Activated B cell treated with CpG ODN at 0.5 μM for 24 hours (primary cell): ENCODE results near the gene PLPP7. TPM values are rescaled to one million over a fixed set of nuclear protein-coding genes. Genes with fewer than 3 reads are reported as not detected.

Experiments used
- ATAC-seq: fragments of 200-7000 bp; cut with Tn5 transposase; one replicate; pipeline ENCODE4 v1.10.0; 2021; ENCODE audit warnings: low read depth, mild to moderate bottlenecking, moderate library complexity
- CTCF ChIA-PET: fragments of 350-600 bp; sonication (Branson Sonifier 250); formaldehyde crosslinking; loops from one replicate; lab custom pipeline; 2021; ENCODE audit warnings: antibody characterized with exemption; lab: Charles Lee
- POLR2A ChIA-PET: fragments of 350-600 bp; sonication (Branson Sonifier 250); formaldehyde crosslinking; loops from one replicate; lab custom pipeline; 2021; ENCODE audit warnings: antibody characterized with exemption; lab: Charles Lee
- DNase-seq: peaks from one replicate; pipeline ENCODE4 v3.0.0; 2022
- H3K27ac Mint-ChIP-seq: one replicate; pipeline ENCODE4 v1.8.0; 2020; ENCODE audit warnings: mixed read lengths
- H3K27me3 Mint-ChIP-seq: one replicate; pipeline ENCODE4 v1.8.0; 2021; ENCODE audit warnings: mixed read lengths
- H3K36me3 Mint-ChIP-seq: one replicate; pipeline ENCODE4 v1.8.0; 2021; ENCODE audit warnings: low read depth, mixed read lengths
- H3K4me1 Mint-ChIP-seq: one replicate; pipeline ENCODE4 v1.8.0; 2021; ENCODE audit warnings: mixed read lengths
- H3K4me3 Mint-ChIP-seq: one replicate; pipeline ENCODE4 v1.8.0; 2020; ENCODE audit warnings: mild to moderate bottlenecking, mixed read lengths
- H3K9me3 Mint-ChIP-seq: one replicate; pipeline ENCODE4 v1.8.0; 2020; ENCODE audit warnings: mixed read lengths
- intact Hi-C: fragments of 100-400 bp; cut with micrococcal nuclease; formaldehyde crosslinking; loops from one replicate; pipeline ENCODE4 v1.15.1; 2024
- total RNA-seq: library from RNA; stranded (reverse); gene quantifications from 2 replicates; pipeline ENCODE4 v1.2.3, GENCODE V29; 2022
- TF ChIP-seq, protein P1 (sequence below): fragments of 200-600 bp; IDR thresholded peaks from one replicate; pipeline ENCODE4 v1.8.0; 2022; ENCODE audit warnings: antibody characterized with exemption, mild to moderate bottlenecking

PLPP7 gene
- total RNA-seq, 1 donor from 2014 or later: 0.53 TPM

DNA sequence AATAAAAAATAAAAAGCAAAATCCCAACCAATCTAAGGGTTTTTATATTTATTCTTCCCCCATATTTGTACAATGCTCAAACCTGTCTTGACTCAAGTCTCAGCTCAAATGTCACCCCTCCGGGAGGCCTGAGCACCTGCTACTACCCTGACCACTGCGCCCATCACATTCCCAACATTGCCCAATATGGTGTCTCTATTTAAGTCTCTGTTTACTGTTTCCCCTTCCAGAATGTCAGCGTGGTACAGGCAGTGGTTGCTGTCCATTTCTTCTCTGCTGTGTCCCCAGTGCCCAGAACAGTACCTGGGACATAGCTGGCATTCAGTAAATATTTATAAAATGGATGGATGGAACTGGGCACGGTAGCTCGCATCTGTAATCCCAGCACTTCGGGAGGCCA lies 57.0 kb downstream of the PLPP7 start:
- H3K4me1 Mint-ChIP-seq: peaks cover 6% of the 10 kb centered on the region
- no peak overlapping the region for H3K27ac Mint-ChIP-seq
- no peak for DNase-seq
- CTCF ChIA-PET: interaction anchor here (1.5 kb wide), 1 partner anchor 10 kb away, joined by 7 read pairs; no protein-coding TSS in a partner anchor
- no peaks in the 10 kb centered on the region for H3K9me3 Mint-ChIP-seq
- intact Hi-C loops: no loop called here
- peaks cover 8% of the 10 kb centered on the region for H3K27me3 Mint-ChIP-seq
- H3K4me3 Mint-ChIP-seq: no peak overlapping the region
- POLR2A ChIA-PET: no interaction called here
- ATAC-seq: no peak
- H3K36me3 Mint-ChIP-seq: no peaks in the 10 kb centered on the region
- TF ChIP-seq, protein P1, sequence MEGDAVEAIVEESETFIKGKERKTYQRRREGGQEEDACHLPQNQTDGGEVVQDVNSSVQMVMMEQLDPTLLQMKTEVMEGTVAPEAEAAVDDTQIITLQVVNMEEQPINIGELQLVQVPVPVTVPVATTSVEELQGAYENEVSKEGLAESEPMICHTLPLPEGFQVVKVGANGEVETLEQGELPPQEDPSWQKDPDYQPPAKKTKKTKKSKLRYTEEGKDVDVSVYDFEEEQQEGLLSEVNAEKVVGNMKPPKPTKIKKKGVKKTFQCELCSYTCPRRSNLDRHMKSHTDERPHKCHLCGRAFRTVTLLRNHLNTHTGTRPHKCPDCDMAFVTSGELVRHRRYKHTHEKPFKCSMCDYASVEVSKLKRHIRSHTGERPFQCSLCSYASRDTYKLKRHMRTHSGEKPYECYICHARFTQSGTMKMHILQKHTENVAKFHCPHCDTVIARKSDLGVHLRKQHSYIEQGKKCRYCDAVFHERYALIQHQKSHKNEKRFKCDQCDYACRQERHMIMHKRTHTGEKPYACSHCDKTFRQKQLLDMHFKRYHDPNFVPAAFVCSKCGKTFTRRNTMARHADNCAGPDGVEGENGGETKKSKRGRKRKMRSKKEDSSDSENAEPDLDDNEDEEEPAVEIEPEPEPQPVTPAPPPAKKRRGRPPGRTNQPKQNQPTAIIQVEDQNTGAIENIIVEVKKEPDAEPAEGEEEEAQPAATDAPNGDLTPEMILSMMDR: no peak

DNA sequence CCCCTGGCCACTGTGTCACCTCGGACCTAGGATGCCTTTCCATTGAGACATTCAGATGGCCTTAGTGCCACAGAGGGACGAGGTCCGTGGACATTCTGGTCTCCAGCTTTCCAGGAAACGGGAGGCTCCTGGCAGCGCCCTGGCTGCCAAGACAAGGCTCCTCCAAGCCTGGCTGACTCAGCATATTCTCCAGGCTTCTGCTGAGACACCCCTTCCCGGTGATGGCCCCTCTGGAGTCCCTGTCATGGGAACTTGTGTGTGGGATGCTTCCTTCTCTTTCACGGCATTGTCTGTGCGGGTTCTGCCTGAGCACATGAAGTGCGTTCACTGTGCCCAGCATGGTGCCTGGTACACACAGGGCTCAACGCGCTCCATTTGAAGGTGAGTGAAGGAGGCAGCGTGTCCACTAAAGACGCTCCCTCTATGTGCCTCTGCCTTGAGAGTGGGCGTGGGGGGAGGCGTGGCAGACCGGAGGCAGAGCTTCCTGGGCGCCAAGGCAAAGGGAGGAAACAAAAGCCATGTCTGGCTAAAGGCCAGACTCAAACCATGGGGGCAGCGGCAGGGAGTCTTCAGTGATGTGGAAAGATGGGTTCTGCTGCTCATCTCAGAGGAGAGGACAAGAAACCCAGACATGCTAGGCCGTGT lies 58.0 kb downstream of the PLPP7 start:
- Mint-ChIP-seq H3K9me3 (no peaks in the 10 kb centered on the region), H3K27me3 (peaks cover 5% of the 10 kb centered on the region), H3K27ac (no peak overlapping the region), H3K4me1 (peaks cover 6% of the 10 kb centered on the region), H3K4me3 (no peak overlapping the region), H3K36me3 (no peaks in the 10 kb centered on the region)
- DNase-seq (no peak), ATAC-seq (no peak)
- intact Hi-C loops: no loop called here
- ChIA-PET CTCF (interaction anchor here (1.5 kb wide), 2 partner anchors 9 to 11 kb away, joined by 5 to 7 read pairs; no protein-coding TSS in a partner anchor), POLR2A (interaction anchor here (0.6 kb wide), 1 partner anchor 894 kb away, joined by 4 read pairs; no protein-coding TSS in a partner anchor)
- TF ChIP-seq, protein P1: no peak

DNA sequence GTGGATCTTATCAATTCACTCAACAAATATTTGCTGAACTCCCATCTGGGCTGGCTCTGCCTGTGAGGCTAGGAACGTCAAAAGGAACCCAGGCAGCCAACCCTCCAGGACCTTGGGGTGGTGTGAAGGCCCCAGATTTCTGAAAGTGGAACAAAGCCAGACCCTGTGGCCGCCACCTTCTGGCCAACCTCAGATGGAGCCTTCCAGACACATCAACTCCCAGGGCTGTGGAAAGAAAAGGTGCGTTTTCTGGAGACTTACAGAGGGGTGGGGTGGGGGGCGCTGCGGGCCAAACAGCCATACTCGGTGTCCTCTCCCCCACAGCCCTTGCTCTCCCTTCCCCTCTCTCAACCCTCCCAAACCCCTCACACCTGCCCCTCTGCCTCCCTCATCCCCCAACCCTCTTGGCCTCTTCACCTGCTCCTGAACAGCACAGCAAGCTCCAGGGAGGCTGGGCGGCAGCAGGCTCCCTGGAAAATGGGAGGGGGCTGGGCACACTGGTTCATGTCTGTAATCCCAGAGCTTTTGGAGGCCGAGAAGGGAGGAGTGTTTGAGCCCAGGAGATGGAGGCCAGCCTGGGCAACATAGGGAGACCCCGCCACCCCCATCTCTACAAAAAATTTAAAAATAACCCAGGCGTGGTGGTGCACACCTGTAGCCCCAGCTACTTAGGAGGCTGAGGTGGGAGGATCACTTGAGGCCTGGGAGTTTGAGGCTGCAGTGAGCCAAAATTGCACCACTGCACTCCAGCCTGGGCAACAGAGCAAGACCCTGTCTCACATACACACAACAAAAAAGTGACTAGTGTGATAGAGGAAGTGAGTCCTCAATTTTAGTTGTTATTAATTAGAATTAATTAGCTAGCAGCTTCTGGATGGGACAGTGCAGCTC lies 59.4 kb downstream of the PLPP7 start:
- TF ChIP-seq, protein P1: no peak
- CTCF ChIA-PET: interaction anchor here (0.6 to 2.3 kb wide), 19 partner anchors 9 to 401 kb away, joined by 3 to 25 read pairs (median 4); no protein-coding TSS in a partner anchor
- H3K4me3 Mint-ChIP-seq: no peak overlapping the region
- intact Hi-C loops: no loop called here
- POLR2A ChIA-PET: interaction anchor here (0.6 to 1.2 kb wide), 3 partner anchors 24 to 273 kb away, joined by 3 to 5 read pairs (median 3); no protein-coding TSS in a partner anchor
- ATAC-seq (no peak), DNase-seq (no peak)
- no peaks in the 10 kb centered on the region for H3K9me3 Mint-ChIP-seq
- no peak overlapping the region for H3K27ac Mint-ChIP-seq
- peaks cover 2% of the 10 kb centered on the region for H3K27me3 Mint-ChIP-seq
- no peaks in the 10 kb centered on the region for H3K36me3 Mint-ChIP-seq
- H3K4me1 Mint-ChIP-seq: peaks cover 6% of the 10 kb centered on the region

DNA sequence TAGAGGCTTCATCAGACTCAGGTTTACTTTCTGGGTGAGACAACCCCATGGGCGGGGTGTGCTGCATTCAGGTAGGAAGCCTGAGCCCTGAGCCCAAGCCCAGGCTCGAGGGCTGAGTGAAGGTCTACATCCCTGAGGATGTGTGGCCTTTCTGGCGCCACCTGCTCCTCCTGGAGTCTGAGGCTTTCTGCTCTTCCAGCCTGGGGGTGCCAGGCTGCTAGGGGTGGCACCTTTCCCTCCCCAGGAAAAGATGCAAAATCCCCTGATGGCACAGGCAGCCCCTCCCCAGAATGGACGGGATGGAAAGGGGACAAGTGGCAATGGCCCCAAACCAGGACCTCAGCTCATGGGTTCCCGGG lies 60.0 kb downstream of the PLPP7 start:
- intact Hi-C loops: no loop called here
- ATAC-seq: no peak
- Mint-ChIP-seq H3K36me3 (no peaks in the 10 kb centered on the region), H3K9me3 (no peaks in the 10 kb centered on the region), H3K4me1 (peaks cover 6% of the 10 kb centered on the region), H3K27me3 (peaks cover 2% of the 10 kb centered on the region), H3K4me3 (no peak overlapping the region), H3K27ac (no peak overlapping the region)
- TF ChIP-seq, protein P1: no peak
- DNase-seq: no peak
- ChIA-PET CTCF (interaction anchor here (0.7 to 2.3 kb wide), 17 partner anchors 9 to 400 kb away, joined by 3 to 25 read pairs (median 4); no protein-coding TSS in a partner anchor), POLR2A (interaction anchor here (0.6 to 1.2 kb wide), 3 partner anchors 24 to 273 kb away, joined by 3 to 5 read pairs (median 3); no protein-coding TSS in a partner anchor)
